Testis (tissue), 3 donors: Measurements from ENCODE around the gene CLNK. TPM values are rescaled to one million over a fixed set of nuclear protein-coding genes. Genes with fewer than 3 reads are reported as not detected.

Experiments used
- DNase-seq: peaks from one replicate; pipeline ENCODE4 v3.0.0-alpha.2; 2019
- H3K27ac ChIP-seq, 2 donors: fragments of 200-600 bp; sonication (generic); one replicate each; pipeline ENCODE4 v1.5.1; 2019
- H3K27me3 ChIP-seq: fragments of 200-600 bp; sonication (generic); one replicate; pipeline ENCODE4 v1.5.1; 2019
- H3K36me3 ChIP-seq: fragments of 200-600 bp; sonication (generic); one replicate; pipeline ENCODE4 v1.5.1; 2017; ENCODE audit warnings: low read depth; ENCODE audit errors: missing control alignments
- H3K4me1 ChIP-seq: fragments of 200-600 bp; sonication (generic); one replicate; pipeline ENCODE4 v1.5.1; 2019
- H3K4me3 ChIP-seq, 2 donors: fragments of 200-600 bp; sonication (generic); one replicate each; pipeline ENCODE4 v1.5.1; 2017 to 2019
- H3K9me3 ChIP-seq: fragments of 200-600 bp; sonication (generic); one replicate; pipeline ENCODE4 v1.5.1; 2017
- POLR2A ChIP-seq: fragments of 450-650 bp; IDR thresholded peaks from one replicate; pipeline ENCODE4 v1.6.1; 2017; ENCODE audit warnings: antibody characterized with exemption, mild to moderate bottlenecking, moderate library complexity
- WGBS, 2 donors: methylation state at CpG; one replicate each; pipeline ENCODE4 v1.1.5; 2018; 5-methylcytosine and 5-hydroxymethylcytosine counted together
- intact Hi-C: fragments of 100-400 bp; cut with DNase I; formaldehyde crosslinking; loops from one replicate; pipeline ENCODE4 v1.15.1; 2023; ENCODE audit warnings: low total_unique reads
- polyA plus RNA-seq: library from polyadenylated mRNA; stranded (reverse); fragments of 350-450 nt; fragmentation: Illumina TruSeq; extraction: RNeasy Lipid Tissue Mini Kit (QIAGEN cat#74804); gene quantifications from one replicate; pipeline ENCODE4 v1.2.3, GENCODE V29; 2014; ENCODE audit warnings: low read depth, low replicate concordance; ENCODE audit not compliant: insufficient read depth
- total RNA-seq, 2 donors: library from RNA; depleted of rRNA; stranded (reverse); fragments of >200 nt; gene quantifications; one replicate each; pipeline ENCODE4 v1.2.3, GENCODE V29; 2016
- TF ChIP-seq, protein P1 (sequence below), 3 experiments: fragments of 450-650 bp in 2 of 3; fragments of 200-600 bp in 1 of 3; sonication (generic) in 1 of 3; IDR thresholded peaks; one replicate each; pipeline ENCODE4 v1.5.1; 2016 to 2019; ENCODE audit warnings: antibody characterized with exemption in 3 of 3, mild to moderate bottlenecking in 2 of 3, moderate library complexity in 1 of 3

Gene CLNK
- total and polyA plus RNA-seq, 3 donors from 2014 or later, result 0.12 to 0.94 TPM; not detected in 1

DNA sequence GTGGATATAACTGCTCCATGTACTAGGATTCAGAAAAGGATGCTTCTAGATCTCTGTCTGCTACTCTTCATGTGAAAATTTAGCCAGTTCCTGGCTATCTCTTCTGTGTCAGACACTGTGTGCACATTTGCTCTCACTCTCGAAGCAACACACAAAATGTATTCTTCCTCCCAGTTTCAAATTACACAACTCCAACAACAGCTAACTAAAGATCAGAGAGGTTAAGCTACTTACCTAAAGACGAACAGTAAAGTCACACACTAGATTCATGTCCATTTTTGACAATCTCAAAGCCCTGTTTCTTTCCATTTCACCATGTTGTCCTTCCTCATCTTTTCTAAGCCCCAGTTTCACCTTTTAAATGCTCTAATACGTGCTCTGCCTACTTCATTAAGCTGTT, 2.2 kb downstream of the CLNK start:
- TF ChIP-seq POLR2A, result no peak
- TF ChIP-seq, protein P1, sequence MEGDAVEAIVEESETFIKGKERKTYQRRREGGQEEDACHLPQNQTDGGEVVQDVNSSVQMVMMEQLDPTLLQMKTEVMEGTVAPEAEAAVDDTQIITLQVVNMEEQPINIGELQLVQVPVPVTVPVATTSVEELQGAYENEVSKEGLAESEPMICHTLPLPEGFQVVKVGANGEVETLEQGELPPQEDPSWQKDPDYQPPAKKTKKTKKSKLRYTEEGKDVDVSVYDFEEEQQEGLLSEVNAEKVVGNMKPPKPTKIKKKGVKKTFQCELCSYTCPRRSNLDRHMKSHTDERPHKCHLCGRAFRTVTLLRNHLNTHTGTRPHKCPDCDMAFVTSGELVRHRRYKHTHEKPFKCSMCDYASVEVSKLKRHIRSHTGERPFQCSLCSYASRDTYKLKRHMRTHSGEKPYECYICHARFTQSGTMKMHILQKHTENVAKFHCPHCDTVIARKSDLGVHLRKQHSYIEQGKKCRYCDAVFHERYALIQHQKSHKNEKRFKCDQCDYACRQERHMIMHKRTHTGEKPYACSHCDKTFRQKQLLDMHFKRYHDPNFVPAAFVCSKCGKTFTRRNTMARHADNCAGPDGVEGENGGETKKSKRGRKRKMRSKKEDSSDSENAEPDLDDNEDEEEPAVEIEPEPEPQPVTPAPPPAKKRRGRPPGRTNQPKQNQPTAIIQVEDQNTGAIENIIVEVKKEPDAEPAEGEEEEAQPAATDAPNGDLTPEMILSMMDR (IDR thresholded peaks at IDR 0.05), result no peak
- intact Hi-C loops, result no loop called here
- 90 to 93% methylated on average over 3 of the region's 3 CpGs for WGBS, 2 donors
- Histone ChIP-seq H3K4me1 (no peaks in the 10 kb centered on the region), H3K9me3 (no peaks in the 10 kb centered on the region), H3K4me3 (no peak overlapping the region), H3K36me3 (no peaks in the 10 kb centered on the region), H3K27ac (no peak overlapping the region), H3K27me3 (no peaks in the 10 kb centered on the region)
- DNase-seq, result no peak

DNA sequence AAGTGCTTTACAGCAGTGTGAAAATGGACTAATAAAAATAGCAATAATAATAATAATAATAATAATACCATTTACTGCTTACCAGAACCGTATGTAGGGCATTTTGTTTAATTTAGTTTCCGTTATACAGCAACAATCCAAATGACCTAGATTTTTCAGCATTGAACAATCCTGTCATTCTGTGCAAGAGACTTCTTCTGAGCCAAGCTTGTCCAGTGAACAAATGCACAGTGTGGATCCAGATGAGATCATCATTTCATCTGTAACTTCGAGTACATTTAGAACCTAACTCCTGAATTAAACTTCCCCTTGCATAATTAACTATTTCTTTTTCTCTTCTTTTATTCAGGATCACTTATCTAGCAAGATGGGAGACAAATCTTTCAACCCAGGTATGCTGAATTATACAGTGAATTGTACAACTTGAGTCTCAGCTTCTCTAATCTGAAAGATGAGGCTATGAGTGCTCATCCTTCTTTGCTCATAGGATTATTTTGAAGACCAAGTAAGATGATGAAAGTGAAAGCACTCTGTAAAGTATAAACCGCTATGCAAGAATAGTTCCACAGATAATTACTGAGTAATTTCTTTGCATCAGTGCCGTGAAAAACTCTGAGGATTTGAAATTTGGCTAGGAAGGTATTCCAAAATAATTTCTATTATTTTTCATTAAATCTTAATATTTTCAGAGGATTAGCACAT, 6.6 kb downstream of the CLNK start:
- no peaks in the 10 kb centered on the region for H3K36me3 ChIP-seq
- TF ChIP-seq POLR2A, result no peak
- TF ChIP-seq, protein P1 (IDR thresholded peaks at IDR 0.05), result no peak
- H3K4me3 ChIP-seq, result no peak overlapping the region
- H3K27ac ChIP-seq, result no peak overlapping the region
- DNase-seq, result no peak
- intact Hi-C loops, result no loop called here
- WGBS, 2 donors, result 41 to 42% methylated on average over 5 of the region's 5 CpGs
- H3K27me3 ChIP-seq, result no peaks in the 10 kb centered on the region
- H3K4me1 ChIP-seq, result no peaks in the 10 kb centered on the region
- no peaks in the 10 kb centered on the region for H3K9me3 ChIP-seq

DNA sequence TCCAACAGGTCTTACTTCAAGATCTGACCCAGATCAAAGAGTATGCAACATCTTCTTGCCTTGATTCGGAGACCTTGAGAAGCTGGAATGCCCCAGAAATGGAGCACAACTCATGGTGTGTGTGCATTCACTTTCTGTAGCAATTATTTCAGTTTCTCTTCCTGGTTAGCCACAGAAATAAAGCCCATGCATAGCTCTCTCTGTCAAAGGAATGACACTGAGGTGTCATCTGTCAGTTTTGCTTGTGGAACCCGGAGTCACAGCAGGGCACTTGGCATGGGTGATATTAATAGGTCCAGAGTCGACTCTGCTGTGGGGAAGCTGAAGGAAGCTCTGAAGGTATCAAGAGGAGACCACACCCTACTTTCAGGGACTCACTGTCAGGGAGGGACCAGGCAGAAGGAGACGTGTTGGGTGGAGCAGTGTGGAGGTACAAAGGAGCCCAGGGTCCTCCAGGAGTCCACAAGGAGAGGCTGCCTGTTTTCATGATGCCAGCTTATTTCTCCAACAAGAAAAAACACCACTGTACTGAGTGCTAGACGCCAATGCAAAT, 10.7 kb downstream of the CLNK start:
- DNase-seq, result no peak
- Histone ChIP-seq H3K4me3 (no peak overlapping the region), H3K9me3 (no peaks in the 10 kb centered on the region), H3K27me3 (no peaks in the 10 kb centered on the region), H3K36me3 (no peaks in the 10 kb centered on the region), H3K27ac (no peak overlapping the region), H3K4me1 (no peaks in the 10 kb centered on the region)
- TF ChIP-seq, protein P1 (IDR thresholded peaks at IDR 0.05), result no peak
- TF ChIP-seq POLR2A, result no peak
- 82 to 90% methylated on average over 5 of the region's 5 CpGs for WGBS, 2 donors
- intact Hi-C loops, result no loop called here

DNA sequence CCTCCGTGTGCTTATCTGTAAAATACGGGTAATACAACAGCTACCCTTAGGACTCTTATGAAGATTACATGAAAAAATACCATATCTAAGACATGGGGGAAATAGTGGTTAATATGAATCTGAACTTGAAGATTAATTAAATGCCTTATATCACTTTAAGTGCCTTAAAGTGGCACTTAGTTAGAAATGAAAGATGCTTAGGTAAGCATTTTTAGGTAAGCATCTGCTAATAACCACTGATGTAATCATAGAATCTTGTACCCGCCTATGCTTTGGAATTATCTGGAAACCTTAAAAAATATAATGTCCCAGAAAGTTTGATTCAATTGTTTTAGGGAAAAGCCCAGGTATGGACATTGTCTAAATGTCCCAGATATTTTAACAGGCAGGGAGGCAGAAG, 12.2 kb downstream of the CLNK start:
- Histone ChIP-seq H3K27ac (no peak overlapping the region), H3K27me3 (no peaks in the 10 kb centered on the region), H3K36me3 (no peaks in the 10 kb centered on the region), H3K4me1 (no peaks in the 10 kb centered on the region), H3K9me3 (no peaks in the 10 kb centered on the region), H3K4me3 (no peak overlapping the region)
- TF ChIP-seq, protein P1 (IDR thresholded peaks at IDR 0.05), result no peak
- no peak for TF ChIP-seq POLR2A
- 71 to 82% methylated on average over 3 of the region's 3 CpGs for WGBS, 2 donors
- no peak for DNase-seq
- intact Hi-C loops, result no loop called here

DNA sequence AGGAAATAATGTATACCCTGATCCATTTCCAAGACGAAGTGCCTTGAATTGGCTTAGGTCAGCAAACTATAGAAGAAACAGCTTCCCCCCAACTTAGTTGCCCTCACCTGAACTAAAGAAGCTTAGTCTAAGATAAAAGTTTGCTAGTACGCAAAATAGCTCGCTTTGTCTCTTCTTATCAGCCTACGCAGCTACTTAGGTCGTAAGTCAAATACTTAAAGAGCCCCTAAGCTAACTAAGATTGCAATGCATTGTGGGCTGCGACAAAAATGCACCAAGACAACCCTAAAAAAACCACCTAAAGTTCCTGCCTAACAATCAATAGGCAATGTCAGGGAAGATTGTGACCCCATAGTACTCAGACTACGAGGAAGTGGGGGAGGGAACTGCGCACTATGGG, 12.8 kb downstream of the CLNK start:
- intact Hi-C loops, result no loop called here
- TF ChIP-seq, protein P1 (IDR thresholded peaks at IDR 0.05), result no peak
- H3K4me3 ChIP-seq, result no peak overlapping the region
- H3K36me3 ChIP-seq, result no peaks in the 10 kb centered on the region
- H3K27me3 ChIP-seq, result no peaks in the 10 kb centered on the region
- 64 to 78% methylated on average over 8 of the region's 8 CpGs for WGBS, 2 donors
- no peaks in the 10 kb centered on the region for H3K9me3 ChIP-seq
- no peak overlapping the region for H3K27ac ChIP-seq
- no peak for DNase-seq
- no peaks in the 10 kb centered on the region for H3K4me1 ChIP-seq
